ENCODE measurements around the gene REEP1.

REEP1 gene

DNA sequence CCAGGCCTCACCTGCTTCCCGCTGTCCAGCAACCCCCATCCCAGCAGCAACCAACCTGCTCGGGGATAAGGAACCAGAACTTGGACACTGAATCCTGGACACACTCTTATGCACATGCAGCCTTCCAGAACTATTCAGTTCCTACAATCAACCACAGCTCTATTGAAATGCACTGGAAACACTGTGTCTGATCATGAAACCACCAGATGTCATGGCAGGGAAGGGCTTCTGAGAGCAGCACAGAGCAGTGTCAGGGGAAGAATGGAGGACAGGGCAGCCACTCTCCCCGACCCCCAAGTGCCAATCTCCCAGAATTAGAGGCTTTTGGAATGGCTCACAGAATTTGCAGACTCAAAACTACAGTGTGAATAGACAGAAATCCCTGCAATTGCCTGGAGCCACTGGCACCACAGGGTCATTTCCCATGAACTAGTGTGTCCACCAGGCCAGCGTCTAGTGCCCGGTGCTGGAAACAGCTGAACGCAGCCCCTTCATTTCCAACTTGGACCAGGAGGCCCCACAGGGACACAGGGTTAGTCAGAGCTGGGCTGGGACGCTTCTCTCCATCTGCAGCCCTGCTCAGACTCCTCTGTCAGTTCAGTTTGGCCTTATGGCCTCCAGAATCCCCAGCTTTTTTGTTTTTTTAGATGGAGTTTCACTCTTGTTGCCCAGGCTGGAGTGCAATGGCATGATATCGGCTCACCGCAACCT lies 112.6 kb downstream of the REEP1 start:
- H3K9ac ChIP-seq (ENCODE audit: low read depth, low read length) = no peak overlapping the region
- no peaks in the 10 kb centered on the region for H3K27me3 ChIP-seq (ENCODE audit: control insufficient read depth, insufficient read depth, low read length)
- H3K4me1 ChIP-seq (ENCODE audit: control insufficient read depth, insufficient read depth, low read length) = peaks cover 5% of the 10 kb centered on the region
- no peaks in the 10 kb centered on the region for H3K36me3 ChIP-seq (ENCODE audit: control insufficient read depth, insufficient read depth, low read length)
- no peak overlapping the region for H3K27ac ChIP-seq (ENCODE audit: low read depth, low read length)
- H3K4me3 ChIP-seq (ENCODE audit: low read depth, low read length) = no peak overlapping the region
- no peaks in the 10 kb centered on the region for H3K9me3 ChIP-seq (ENCODE audit: control insufficient read depth, insufficient read depth, low read length)

DNA sequence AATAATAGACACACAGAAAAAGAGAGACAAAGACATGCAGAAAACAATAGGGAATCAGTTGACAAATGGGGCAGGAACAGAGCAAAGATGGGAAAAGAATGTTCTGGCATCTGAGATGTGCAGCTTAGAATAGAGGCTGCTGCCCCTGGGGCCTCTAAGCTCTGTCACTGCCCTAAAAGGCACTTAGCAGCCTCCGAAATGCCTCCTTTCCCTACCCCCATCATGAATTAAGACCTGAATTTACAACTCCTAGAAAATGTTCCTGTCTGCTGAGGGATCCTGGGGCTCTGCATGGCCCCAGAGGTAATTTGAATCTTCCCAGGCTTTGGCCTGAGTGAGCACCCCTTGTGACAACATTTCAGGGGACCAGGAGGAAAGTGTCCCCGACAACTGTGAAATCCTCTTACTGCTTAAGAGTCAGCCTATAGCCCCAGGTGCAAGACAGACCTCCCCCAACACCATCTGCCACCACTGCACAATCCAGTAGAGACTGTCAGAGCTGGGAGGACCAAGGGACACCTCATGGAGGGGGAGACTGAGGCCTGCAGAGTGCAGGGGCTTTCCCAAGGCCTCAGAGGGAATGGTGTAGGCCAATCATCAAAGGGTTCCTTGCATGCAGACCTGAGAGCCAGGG lies 113.4 kb downstream of the REEP1 start:
- H3K9ac ChIP-seq (ENCODE audit: low read depth, low read length) = no peak overlapping the region
- H3K4me1 ChIP-seq (ENCODE audit: control insufficient read depth, insufficient read depth, low read length) = peaks cover 5% of the 10 kb centered on the region
- no peaks in the 10 kb centered on the region for H3K36me3 ChIP-seq (ENCODE audit: control insufficient read depth, insufficient read depth, low read length)
- no peaks in the 10 kb centered on the region for H3K9me3 ChIP-seq (ENCODE audit: control insufficient read depth, insufficient read depth, low read length)
- no peaks in the 10 kb centered on the region for H3K27me3 ChIP-seq (ENCODE audit: control insufficient read depth, insufficient read depth, low read length)
- H3K27ac ChIP-seq (ENCODE audit: low read depth, low read length) = no peak overlapping the region
- no peak overlapping the region for H3K4me3 ChIP-seq (ENCODE audit: low read depth, low read length)

DNA sequence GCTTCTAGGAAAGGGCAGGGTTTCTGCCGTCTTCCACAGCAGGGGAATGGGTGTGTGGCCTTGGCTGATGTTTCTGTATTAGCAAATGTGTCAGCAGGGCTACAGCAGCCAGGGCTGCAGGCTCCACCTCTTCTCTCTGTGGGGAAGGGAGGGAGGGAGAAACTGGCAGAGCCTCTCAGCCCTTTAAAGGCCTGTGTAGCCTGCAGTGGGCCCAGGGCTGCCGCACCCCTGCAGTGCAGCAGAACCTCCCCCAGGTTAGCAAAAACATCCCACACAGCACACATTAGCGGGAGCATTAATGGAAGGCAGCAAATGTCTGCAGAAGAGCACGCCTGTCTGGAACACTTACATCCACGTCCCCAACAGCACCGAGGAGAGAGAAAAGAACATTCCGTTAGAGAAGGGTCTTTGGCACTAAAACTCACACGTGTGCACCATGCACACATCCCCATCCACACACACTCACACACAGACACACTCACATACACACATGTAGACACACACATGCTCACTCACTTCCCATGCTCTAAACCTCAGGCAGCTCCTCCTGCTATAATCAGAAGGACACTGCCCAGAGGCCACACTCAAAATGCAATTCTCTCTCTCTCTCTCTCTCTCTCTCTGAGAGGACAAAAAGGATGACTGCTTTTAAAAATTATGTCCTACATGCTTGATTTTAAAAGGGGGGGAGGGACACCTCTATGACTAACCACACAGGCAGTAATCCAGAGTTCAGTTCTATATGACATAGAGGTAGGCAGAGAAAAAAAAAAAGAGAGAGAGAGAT lies 114.1 kb downstream of the REEP1 start:
- Histone ChIP-seq H3K4me1 (ENCODE audit: control insufficient read depth, insufficient read depth, low read length) (peaks cover 5% of the 10 kb centered on the region), H3K9ac (ENCODE audit: low read depth, low read length) (no peak overlapping the region), H3K36me3 (ENCODE audit: control insufficient read depth, insufficient read depth, low read length) (no peaks in the 10 kb centered on the region), H3K4me3 (ENCODE audit: low read depth, low read length) (no peak overlapping the region), H3K27me3 (ENCODE audit: control insufficient read depth, insufficient read depth, low read length) (no peaks in the 10 kb centered on the region), H3K9me3 (ENCODE audit: control insufficient read depth, insufficient read depth, low read length) (no peaks in the 10 kb centered on the region), H3K27ac (ENCODE audit: low read depth, low read length) (no peak overlapping the region)

DNA sequence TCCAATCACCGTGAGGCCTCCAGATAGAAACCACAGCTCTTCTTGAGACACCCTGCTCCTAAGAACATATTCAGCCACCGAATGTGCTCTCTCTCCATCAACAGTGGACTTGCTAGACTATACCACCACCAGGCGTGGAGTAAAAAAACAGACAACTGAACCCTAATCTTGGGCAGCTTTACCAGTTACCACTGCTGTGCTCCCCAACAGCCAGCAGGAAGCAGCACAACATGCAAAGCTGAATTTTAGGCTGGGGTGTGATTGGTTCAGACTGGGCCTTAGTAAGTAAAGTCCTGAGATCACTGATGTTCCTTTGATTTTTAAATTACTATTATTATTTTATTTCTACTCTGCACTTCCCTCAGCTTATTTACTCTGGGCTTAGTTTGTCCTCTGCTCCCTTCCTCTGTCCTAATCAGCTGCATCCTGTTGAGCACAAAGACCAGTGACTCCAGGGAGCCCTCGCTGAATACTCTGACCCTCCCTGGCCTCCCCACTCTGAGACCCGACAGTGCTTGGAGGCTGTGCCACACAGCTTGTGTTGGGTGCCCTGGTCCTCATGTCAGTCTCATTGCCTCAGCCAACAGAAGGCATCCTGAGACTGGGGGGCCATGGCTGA lies 116.3 kb downstream of the REEP1 start:
- H3K4me1 ChIP-seq (ENCODE audit: control insufficient read depth, insufficient read depth, low read length) = peaks cover 5% of the 10 kb centered on the region
- no peaks in the 10 kb centered on the region for H3K9me3 ChIP-seq (ENCODE audit: control insufficient read depth, insufficient read depth, low read length)
- H3K36me3 ChIP-seq (ENCODE audit: control insufficient read depth, insufficient read depth, low read length) = no peaks in the 10 kb centered on the region
- H3K9ac ChIP-seq (ENCODE audit: low read depth, low read length) = no peak overlapping the region
- no peaks in the 10 kb centered on the region for H3K27me3 ChIP-seq (ENCODE audit: control insufficient read depth, insufficient read depth, low read length)
- no peak overlapping the region for H3K4me3 ChIP-seq (ENCODE audit: low read depth, low read length)
- H3K27ac ChIP-seq (ENCODE audit: low read depth, low read length) = no peak overlapping the region

GRCh38 chr2:86219896-86220295 lies 117.5 kb downstream of the REEP1 start:
- H3K4me1 ChIP-seq (ENCODE audit: control insufficient read depth, insufficient read depth, low read length) = peaks cover 5% of the 10 kb centered on the region
- no peak overlapping the region for H3K4me3 ChIP-seq (ENCODE audit: low read depth, low read length)
- no peaks in the 10 kb centered on the region for H3K9me3 ChIP-seq (ENCODE audit: control insufficient read depth, insufficient read depth, low read length)
- no peaks in the 10 kb centered on the region for H3K36me3 ChIP-seq (ENCODE audit: control insufficient read depth, insufficient read depth, low read length)
- H3K9ac ChIP-seq (ENCODE audit: low read depth, low read length) = no peak overlapping the region
- H3K27ac ChIP-seq (ENCODE audit: low read depth, low read length) = no peak overlapping the region
- no peaks in the 10 kb centered on the region for H3K27me3 ChIP-seq (ENCODE audit: control insufficient read depth, insufficient read depth, low read length)

- Histone ChIP-seq H3K27ac (ENCODE audit: low read depth, low read length) (no peak overlapping the region), H3K9ac (ENCODE audit: low read depth, low read length) (no peak overlapping the region), H3K36me3 (ENCODE audit: control insufficient read depth, insufficient read depth, low read length) (peaks cover 13% of the 10 kb centered on the region), H3K4me1 (ENCODE audit: control insufficient read depth, insufficient read depth, low read length) (peaks cover 2% of the 10 kb centered on the region; the same call in 1 of the 2 replicates), H3K4me3 (ENCODE audit: low read depth, low read length) (no peak overlapping the region), H3K27me3 (ENCODE audit: control insufficient read depth, insufficient read depth, low read length) (no peaks in the 10 kb centered on the region), H3K9me3 (ENCODE audit: control insufficient read depth, insufficient read depth, low read length) (no peaks in the 10 kb centered on the region)
Observed at GRCh38 chr2:86218124-86218523, 119.3 kb downstream of the REEP1 start.

GRCh38 chr2:86216575-86217555 lies 120.6 kb downstream of the REEP1 start:
- no peak overlapping the region for H3K27ac ChIP-seq (ENCODE audit: low read depth, low read length)
- H3K36me3 ChIP-seq (ENCODE audit: control insufficient read depth, insufficient read depth, low read length) = peaks cover 26% of the 10 kb centered on the region
- H3K9ac ChIP-seq (ENCODE audit: low read depth, low read length) = no peak overlapping the region
- H3K27me3 ChIP-seq (ENCODE audit: control insufficient read depth, insufficient read depth, low read length) = no peaks in the 10 kb centered on the region
- H3K9me3 ChIP-seq (ENCODE audit: control insufficient read depth, insufficient read depth, low read length) = no peaks in the 10 kb centered on the region
- no peaks in the 10 kb centered on the region for H3K4me1 ChIP-seq (ENCODE audit: control insufficient read depth, insufficient read depth, low read length)
- no peak overlapping the region for H3K4me3 ChIP-seq (ENCODE audit: low read depth, low read length)

DNA sequence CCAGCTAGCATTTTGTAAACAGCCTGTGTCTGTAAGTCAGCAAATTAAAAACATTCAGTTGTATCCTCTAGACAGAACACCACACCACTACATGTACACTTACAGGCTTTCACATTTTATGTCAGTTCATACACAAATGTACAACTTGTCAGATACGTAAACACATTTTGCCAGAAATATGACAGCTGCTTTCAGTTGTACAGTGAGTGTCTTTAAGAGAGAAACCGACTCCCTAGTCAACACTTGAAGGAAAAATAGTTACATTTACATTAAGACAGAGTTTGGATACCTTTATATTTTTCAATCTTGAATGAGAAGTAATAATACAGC lies 123.0 kb downstream of the REEP1 start:
- peaks cover 50% of the 10 kb centered on the region for H3K36me3 ChIP-seq (ENCODE audit: control insufficient read depth, insufficient read depth, low read length)
- no peak overlapping the region for H3K27ac ChIP-seq (ENCODE audit: low read depth, low read length)
- H3K9me3 ChIP-seq (ENCODE audit: control insufficient read depth, insufficient read depth, low read length) = no peaks in the 10 kb centered on the region
- no peaks in the 10 kb centered on the region for H3K27me3 ChIP-seq (ENCODE audit: control insufficient read depth, insufficient read depth, low read length)
- no peak overlapping the region for H3K4me3 ChIP-seq (ENCODE audit: low read depth, low read length)
- no peak overlapping the region for H3K9ac ChIP-seq (ENCODE audit: low read depth, low read length)
- no peaks in the 10 kb centered on the region for H3K4me1 ChIP-seq (ENCODE audit: control insufficient read depth, insufficient read depth, low read length)

GRCh38 chr2:86213699-86214502 lies 123.5 kb downstream of the REEP1 start:
- Histone ChIP-seq H3K9me3 (ENCODE audit: control insufficient read depth, insufficient read depth, low read length) (no peaks in the 10 kb centered on the region), H3K4me3 (ENCODE audit: low read depth, low read length) (no peak overlapping the region), H3K27ac (ENCODE audit: low read depth, low read length) (no peak overlapping the region), H3K36me3 (ENCODE audit: control insufficient read depth, insufficient read depth, low read length) (peaks cover 55% of the 10 kb centered on the region), H3K9ac (ENCODE audit: low read depth, low read length) (no peak overlapping the region), H3K27me3 (ENCODE audit: control insufficient read depth, insufficient read depth, low read length) (no peaks in the 10 kb centered on the region), H3K4me1 (ENCODE audit: control insufficient read depth, insufficient read depth, low read length) (no peaks in the 10 kb centered on the region)

- H3K27me3 ChIP-seq (ENCODE audit: control insufficient read depth, insufficient read depth, low read length) = no peaks in the 10 kb centered on the region
- no peak overlapping the region for H3K9ac ChIP-seq (ENCODE audit: low read depth, low read length)
- H3K36me3 ChIP-seq (ENCODE audit: control insufficient read depth, insufficient read depth, low read length) = peaks cover 64% of the 10 kb centered on the region
- H3K4me1 ChIP-seq (ENCODE audit: control insufficient read depth, insufficient read depth, low read length) = no peaks in the 10 kb centered on the region
- H3K4me3 ChIP-seq (ENCODE audit: low read depth, low read length) = no peak overlapping the region
- no peak overlapping the region for H3K27ac ChIP-seq (ENCODE audit: low read depth, low read length)
- no peaks in the 10 kb centered on the region for H3K9me3 ChIP-seq (ENCODE audit: control insufficient read depth, insufficient read depth, low read length)
Observed at GRCh38 chr2:86213056-86213455, 124.4 kb downstream of the REEP1 start.

All from HUES48 (cell line).